OCI-LY1 (cell line): ENCODE measurements around the gene CMIP.

Experiments
- H2AFZ ChIP-seq: fragments of 200-600 bp; sonication (generic), shearing (Covaris generic); 2 replicates; pipeline ENCODE4 v1.6.0; 2014; ENCODE audit warnings: antibody characterized with exemption, mild to moderate bottlenecking, low read length
- H3F3A ChIP-seq: fragments of 200-600 bp; sonication (generic), shearing (Covaris generic); 2 replicates; pipeline ENCODE4 v1.6.0; 2014; ENCODE audit warnings: mild to moderate bottlenecking, antibody characterized with exemption, low read length, moderate library complexity; ENCODE audit not compliant: insufficient read depth
- H3K27ac ChIP-seq: fragments of 200-600 bp; sonication (generic); 2 replicates; pipeline ENCODE4 v1.5.1; 2014; ENCODE audit warnings: low read length, mixed run types, mild to moderate bottlenecking, low read depth; ENCODE audit not compliant: poor library complexity, severe bottlenecking
- H3K27me3 ChIP-seq: fragments of 200-600 bp; sonication (generic); 2 replicates; pipeline ENCODE4 v1.6.0; 2014; ENCODE audit warnings: antibody characterized with exemption, mild to moderate bottlenecking, low read length, moderate library complexity; ENCODE audit not compliant: insufficient read depth
- H3K36me3 ChIP-seq: fragments of 200-600 bp; sonication (generic); 2 replicates; pipeline ENCODE4 v1.6.1; 2014; ENCODE audit warnings: mild to moderate bottlenecking, antibody characterized with exemption, low read length, moderate library complexity, mixed read lengths; ENCODE audit not compliant: insufficient read depth
- H3K4me1 ChIP-seq: fragments of 200-600 bp; sonication (generic); 2 replicates; pipeline ENCODE4 v1.5.1; 2014; ENCODE audit warnings: mild to moderate bottlenecking, low read length, moderate library complexity; ENCODE audit not compliant: insufficient read depth, severe bottlenecking
- H3K4me2 ChIP-seq: fragments of 200-600 bp; sonication (generic), shearing (Covaris generic); 2 replicates; pipeline ENCODE4 v1.6.1; 2014; ENCODE audit warnings: low read length
- H3K4me3 ChIP-seq: fragments of 200-600 bp; sonication (generic); 2 replicates; pipeline ENCODE4 v1.5.1; 2014; ENCODE audit warnings: low read length, low read depth, mild to moderate bottlenecking, mixed read lengths; ENCODE audit not compliant: poor library complexity, severe bottlenecking
- H3K79me2 ChIP-seq: fragments of 200-600 bp; shearing (Covaris generic); 2 replicates; pipeline ENCODE4 v1.6.1; 2016; ENCODE audit warnings: mixed run types, low read length, mixed read lengths; ENCODE audit not compliant: insufficient read depth
- H3K9ac ChIP-seq: fragments of 200-600 bp; sonication (generic), shearing (Covaris generic); 2 replicates; pipeline ENCODE4 v1.6.1; 2014; ENCODE audit warnings: mild to moderate bottlenecking, low read length, mixed read lengths
- H3K9me2 ChIP-seq: fragments of 200-600 bp; sonication (generic), shearing (Covaris generic); 2 replicates; pipeline ENCODE4 v1.6.1; 2014; ENCODE audit warnings: low read depth, mild to moderate bottlenecking, low read length, mixed read lengths
- H3K9me3 ChIP-seq: fragments of 200-600 bp; shearing (Covaris generic); 2 replicates; pipeline ENCODE4 v1.6.1; 2014; ENCODE audit warnings: low read length, mixed read lengths
- H4K20me1 ChIP-seq: fragments of 200-600 bp; sonication (generic), shearing (Covaris generic); 2 replicates; pipeline ENCODE4 v1.6.0; 2016; ENCODE audit warnings: mild to moderate bottlenecking, low read length; ENCODE audit not compliant: insufficient read depth
- CTCF ChIP-seq: fragments of 200-600 bp; sonication (generic), shearing (Covaris generic); IDR thresholded peaks from 2 replicates; pipeline ENCODE4 v1.5.1; 2017; ENCODE audit warnings: mild to moderate bottlenecking, antibody characterized with exemption, low read length, moderate library complexity, mixed read lengths
- EZH2 ChIP-seq: fragments of 200-600 bp; sonication (generic), shearing (Covaris generic); IDR thresholded peaks from 2 replicates; pipeline ENCODE4 v1.8.0; 2017; ENCODE audit warnings: borderline replicate concordance, mixed run types, mild to moderate bottlenecking, antibody characterized with exemption, low read length, moderate library complexity, mixed read lengths

The CMIP gene

GRCh38 chr16:81571175-81571574 is 126.6 kb downstream of the CMIP start:
- H2AFZ ChIP-seq, result no peak overlapping the region
- H3K27me3 ChIP-seq, result no peaks in the 10 kb centered on the region
- H3K36me3 ChIP-seq, result no peaks in the 10 kb centered on the region
- no peaks in the 10 kb centered on the region for H3K9me3 ChIP-seq
- H4K20me1 ChIP-seq, result no peaks in the 10 kb centered on the region
- no peaks in the 10 kb centered on the region for H3F3A ChIP-seq
- no peak overlapping the region for H3K9ac ChIP-seq
- H3K79me2 ChIP-seq, result peaks cover 5% of the 10 kb centered on the region
- no peak overlapping the region for H3K4me3 ChIP-seq
- H3K4me2 ChIP-seq, result no peak overlapping the region
- TF ChIP-seq EZH2 (no peak), CTCF (no peak)
- H3K9me2 ChIP-seq, result no peaks in the 10 kb centered on the region
- no peak overlapping the region for H3K27ac ChIP-seq
- H3K4me1 ChIP-seq, result peaks cover 29% of the 10 kb centered on the region

- Histone ChIP-seq H4K20me1 (no peaks in the 10 kb centered on the region), H3K9me3 (no peaks in the 10 kb centered on the region), H3F3A (no peaks in the 10 kb centered on the region), H3K4me3 (no peak overlapping the region), H3K27me3 (no peaks in the 10 kb centered on the region), H3K27ac (no peak overlapping the region), H3K36me3 (peaks cover 4% of the 10 kb centered on the region; the same call in 1 of the 2 replicates), H2AFZ (no peak overlapping the region), H3K4me1 (peaks cover 29% of the 10 kb centered on the region), H3K79me2 (peaks cover 5% of the 10 kb centered on the region), H3K9ac (no peak overlapping the region), H3K9me2 (no peaks in the 10 kb centered on the region), H3K4me2 (no peak overlapping the region)
- no peak for TF ChIP-seq CTCF
- TF ChIP-seq EZH2, result no peak
Observed at GRCh38 chr16:81571592-81572385, 127.2 kb downstream of the CMIP start.

GRCh38 chr16:81572386-81573144 is 128.0 kb downstream of the CMIP start:
- Histone ChIP-seq H3K9ac (no peak overlapping the region), H3K4me1 (peaks cover 28% of the 10 kb centered on the region), H3F3A (no peaks in the 10 kb centered on the region), H2AFZ (no peak overlapping the region), H3K36me3 (peaks cover 5% of the 10 kb centered on the region; the same call in 1 of the 2 replicates), H3K4me3 (no peak overlapping the region), H3K79me2 (peaks cover 5% of the 10 kb centered on the region), H3K27ac (no peak overlapping the region), H3K4me2 (no peak overlapping the region), H3K9me2 (no peaks in the 10 kb centered on the region), H3K9me3 (no peaks in the 10 kb centered on the region), H4K20me1 (no peaks in the 10 kb centered on the region), H3K27me3 (no peaks in the 10 kb centered on the region)
- no peak for TF ChIP-seq CTCF
- TF ChIP-seq EZH2, result no peak
